Islet of Langerhans (tissue), 1 donor: ENCODE data around the gene CRLF1.

ENCODE experiments used
- FAIRE-seq: peaks from one replicate; lab custom pipeline; 2011; peaks lifted over from hg19 to GRCh38; lab: Jason Lieb, UNC

CRLF1 gene

DNA sequence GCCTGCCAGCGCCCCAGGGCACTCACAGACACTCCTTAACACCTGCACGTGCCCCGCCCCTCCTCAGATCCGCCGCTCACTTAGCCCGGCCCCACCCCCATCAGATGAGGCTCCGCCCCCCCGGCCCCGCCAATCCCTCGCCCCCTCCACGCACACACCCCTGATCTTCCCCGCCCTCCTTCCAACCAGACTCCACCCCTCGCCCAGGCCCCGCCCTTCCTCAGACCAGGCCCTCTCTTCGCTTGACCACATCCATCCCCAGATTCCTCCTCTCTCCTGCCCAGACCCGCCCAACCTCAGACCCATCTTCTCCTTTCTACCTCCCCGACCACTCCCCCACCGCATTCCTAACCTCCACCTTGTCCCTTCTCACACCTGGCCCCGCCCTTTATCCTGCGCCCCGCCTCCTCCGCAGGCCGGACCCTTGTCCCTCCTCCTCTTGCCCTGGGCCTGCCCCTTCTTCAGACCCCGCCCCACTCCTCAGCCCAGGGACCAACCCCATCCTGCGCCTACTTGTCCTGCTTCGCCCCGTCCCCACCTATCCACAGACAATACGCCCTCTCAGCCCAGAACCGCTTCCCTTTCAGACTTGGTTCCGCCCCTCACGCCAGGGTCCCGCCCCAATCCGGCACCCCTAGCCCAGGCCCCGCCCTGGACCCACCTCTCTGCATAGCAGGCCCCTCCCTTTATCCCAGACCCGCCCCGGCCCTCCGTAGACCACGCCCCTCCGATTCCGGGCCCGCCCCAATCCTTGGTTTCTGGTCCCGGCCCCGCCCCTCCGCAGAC, 29.8 kb upstream of the CRLF1 start:
- FAIRE-seq, result no peak

DNA sequence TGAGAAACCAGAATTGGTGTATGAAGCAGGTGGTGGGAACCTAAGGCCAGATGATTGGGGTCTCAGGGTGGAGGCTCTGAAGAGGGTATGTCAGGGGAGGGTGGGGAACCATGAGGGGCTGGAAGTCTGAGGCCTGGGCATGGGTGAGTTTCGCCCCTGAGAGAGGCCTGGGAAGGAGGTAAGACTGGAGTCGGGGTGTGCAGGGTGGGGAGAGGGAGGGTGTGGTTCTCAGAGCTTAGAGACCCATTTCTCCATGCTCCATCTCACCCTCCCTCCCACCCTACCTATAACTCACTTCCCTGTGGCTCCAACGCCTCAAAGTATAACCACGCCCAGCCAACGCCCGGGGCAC, 29.2 kb upstream of the CRLF1 start:
- no peak for FAIRE-seq

DNA sequence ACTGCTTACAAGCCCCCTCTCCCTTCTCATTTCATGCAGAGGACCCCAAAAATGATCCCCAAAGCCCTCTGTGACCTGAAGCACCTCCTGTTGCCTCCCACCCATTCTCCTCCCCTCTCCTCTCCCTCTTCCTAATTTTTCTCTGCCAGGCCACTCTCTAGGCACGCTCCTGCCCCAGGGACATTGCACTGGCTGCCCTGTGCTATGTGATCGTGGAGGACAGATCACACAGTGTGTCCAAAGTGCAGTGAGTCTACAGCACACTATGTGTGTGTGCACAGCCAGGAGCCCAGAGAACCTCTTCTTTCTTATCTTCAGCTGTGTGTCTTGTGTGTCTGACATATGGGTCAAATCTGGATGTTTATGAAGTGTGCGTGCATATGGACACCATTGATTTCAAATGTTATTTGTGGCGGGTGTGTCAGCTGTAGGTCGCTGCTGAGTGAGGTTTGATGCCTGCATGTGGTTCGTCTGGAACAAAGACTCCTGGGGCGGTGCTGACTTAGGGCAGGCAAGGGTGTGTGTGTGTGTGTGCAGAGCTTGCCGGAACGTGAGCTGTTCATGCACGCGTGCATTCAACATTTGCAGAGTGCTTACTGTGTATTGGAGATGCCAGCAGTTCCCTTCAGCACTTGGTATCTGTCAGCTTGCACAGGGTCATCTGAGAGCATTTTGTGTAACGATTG, 28.2 kb upstream of the CRLF1 start:
- no peak for FAIRE-seq

DNA sequence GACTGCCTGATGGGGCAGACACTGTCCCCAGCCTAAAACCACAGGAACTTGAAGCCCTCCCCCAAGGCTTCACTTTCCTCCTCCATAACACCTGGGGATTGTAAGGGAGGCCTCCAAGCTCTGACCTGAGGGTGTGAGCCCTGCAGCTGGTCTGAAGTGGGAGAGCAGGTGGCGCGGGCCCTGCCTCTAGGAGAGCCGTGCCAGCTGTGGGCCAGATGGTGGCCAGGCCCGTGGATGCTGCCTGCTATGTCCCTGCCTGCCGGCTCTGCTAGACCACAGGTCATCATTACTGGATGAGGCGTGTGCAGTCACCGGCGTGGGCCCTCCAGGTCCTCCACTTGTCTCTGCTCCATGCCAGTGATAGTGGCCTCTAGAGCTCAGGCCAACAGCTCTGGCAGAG, 26.7 kb upstream of the CRLF1 start:
- no peak for FAIRE-seq

DNA sequence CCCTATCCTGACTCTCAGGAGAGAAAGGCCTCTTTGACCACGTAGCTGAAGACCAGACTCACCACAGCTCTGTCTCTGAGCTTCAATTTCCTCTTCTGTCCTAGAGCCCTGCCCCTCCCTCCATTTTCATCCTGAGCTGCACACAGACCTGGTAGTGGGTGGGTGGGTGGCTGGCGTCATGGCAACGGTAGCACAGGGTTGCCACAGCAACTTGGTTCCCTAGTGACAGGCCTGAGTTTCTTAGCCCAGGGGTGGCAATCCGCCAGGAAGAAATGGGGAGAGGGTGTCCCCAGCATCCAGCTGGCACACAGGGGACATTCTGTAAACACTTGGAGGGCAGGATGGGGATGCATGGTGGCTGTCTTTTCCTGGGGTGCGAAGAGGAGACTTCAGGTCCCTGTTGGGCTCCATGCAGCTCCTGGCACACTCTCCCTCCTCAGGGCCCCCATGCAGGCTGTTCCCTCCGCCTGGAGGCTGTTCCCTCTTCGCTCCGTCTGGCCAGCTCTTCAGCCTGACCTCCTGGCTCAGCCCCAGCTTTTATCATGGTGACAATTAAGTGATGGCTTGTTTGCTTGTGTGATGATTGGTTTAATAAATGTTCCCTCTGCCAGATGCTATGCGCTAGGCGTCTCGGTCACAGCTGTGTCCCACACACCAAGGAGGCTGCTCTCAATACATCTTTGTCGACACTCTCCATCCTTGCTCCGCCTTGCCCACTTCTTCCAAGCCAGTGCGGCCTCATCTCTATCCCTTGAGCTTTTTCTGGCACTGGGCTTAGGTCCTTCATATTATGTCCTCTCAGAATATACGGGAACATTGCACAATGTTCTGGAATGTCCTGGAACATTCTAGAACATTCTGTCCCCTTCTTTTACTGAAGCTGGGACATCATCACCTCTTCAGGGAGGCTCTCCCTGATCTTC, 22.8 kb upstream of the CRLF1 start:
- no peak for FAIRE-seq

DNA sequence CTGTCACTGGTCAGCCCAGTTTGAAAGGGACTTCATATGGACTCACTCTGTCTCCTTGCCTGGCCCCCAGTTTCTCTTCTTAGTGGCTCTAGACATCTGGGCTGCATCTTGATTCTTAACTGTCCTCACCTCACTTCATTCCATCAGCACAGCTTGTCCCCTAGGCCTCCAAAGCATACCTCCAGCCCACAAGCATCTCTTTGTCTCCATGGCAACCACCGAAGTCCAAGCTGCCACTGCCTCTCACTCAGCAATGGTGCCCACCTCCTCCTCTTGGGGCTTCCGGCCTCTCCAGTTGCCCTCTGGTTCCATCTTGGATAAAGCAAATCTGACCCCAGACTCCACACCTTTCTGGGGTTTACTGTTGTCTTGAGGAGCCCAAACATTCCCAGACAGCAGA, 20.3 kb upstream of the CRLF1 start:
- FAIRE-seq, result no peak

DNA sequence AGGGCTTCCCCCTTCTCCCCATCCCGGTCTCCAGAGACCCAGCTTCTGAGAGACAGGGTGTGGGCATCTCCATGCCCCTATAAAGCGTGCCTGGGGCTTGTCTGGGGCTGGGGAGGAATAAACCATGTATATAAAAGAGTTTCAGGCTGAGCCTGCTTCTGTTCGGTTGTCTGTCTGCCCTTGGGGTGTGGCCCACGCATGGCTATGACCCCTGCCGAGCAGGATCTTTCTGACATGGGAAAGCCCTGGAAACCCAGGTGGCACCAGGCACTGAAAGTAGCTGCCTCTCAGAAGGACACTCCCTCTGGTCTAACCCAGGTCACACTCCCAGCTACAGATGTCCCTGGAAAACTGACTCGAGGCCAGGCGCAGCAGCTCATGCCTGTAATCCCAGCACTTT, 14.3 kb upstream of the CRLF1 start:
- no peak for FAIRE-seq

DNA sequence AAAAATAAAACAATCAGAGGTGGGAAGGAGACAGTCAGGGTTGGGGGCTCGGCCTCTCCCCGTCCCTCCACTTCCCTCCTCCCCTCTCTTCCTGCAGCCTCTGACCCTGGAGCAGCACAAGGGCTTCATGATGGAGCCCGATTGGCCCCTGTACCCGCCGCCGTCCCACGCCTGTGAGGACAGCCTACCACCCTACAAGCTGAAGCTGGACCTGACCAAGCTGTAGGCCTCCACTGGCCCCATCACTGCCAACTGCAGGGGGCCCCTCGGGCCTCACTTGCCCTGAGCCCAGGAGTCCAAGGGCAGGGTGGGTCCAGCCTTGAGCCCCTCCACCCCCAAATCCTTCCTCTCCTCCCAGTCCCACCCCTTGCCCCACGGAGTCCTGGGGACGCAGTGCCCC, 13.7 kb upstream of the CRLF1 start:
- no peak for FAIRE-seq

DNA sequence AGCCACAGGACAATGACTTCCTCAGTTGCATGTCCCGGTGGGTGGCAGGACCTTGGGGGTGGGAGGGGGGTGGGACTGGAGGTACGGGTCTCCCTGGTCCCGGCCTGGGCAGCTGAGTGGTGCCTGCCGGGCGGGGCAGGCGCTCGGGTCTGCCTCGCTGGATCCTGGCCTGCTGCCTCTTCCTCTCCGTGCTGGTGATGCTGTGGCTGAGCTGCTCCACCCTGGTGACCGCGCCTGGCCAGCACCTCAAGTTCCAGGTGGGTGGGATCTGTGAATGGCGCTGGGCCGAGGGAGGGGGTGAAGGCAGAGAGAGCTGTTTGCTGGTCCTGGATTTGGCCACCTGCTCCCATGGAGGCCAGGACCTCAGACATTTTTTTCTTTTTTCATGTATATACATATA, 11.6 kb upstream of the CRLF1 start:
- no peak for FAIRE-seq

DNA sequence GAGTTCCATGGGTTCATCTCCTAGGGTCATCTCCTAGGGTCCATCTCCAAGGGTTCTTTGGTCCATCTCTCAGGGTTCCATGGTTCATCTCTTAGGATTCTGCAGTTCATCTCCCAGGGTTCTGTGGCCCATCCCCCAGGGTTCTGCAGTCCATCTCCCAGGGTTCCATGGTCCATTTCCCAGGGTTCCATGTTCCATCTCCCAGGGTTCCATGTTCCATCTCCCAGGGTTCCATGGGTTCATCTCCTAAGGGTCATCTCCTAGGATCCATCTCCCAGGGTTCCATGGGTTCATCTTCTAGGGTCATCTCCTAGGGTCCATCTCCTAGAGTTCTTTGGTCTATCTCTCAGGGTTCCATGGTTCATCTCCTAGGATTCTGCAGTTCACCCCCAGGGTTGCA, 11.0 kb upstream of the CRLF1 start:
- no peak for FAIRE-seq

DNA sequence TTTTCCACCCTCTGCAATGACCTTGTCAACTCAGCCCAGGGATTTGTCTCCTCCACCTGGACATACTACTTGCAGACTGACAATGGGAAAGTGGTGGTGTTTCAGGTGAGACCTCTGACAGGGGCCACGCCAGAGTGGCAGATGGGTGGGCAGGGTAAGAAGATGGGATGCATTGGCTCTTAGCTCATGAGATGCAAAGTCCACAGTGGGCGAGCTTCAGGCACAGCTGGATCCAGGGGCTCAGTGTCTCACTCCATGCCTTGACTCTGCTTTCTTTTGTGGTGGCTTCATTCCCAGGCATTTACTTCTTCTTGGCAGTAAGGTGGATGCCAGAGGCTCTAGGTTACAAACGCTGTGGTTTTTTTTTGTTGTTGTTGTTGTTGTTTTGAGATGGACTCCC, 9.4 kb upstream of the CRLF1 start:
- FAIRE-seq, result no peak

DNA sequence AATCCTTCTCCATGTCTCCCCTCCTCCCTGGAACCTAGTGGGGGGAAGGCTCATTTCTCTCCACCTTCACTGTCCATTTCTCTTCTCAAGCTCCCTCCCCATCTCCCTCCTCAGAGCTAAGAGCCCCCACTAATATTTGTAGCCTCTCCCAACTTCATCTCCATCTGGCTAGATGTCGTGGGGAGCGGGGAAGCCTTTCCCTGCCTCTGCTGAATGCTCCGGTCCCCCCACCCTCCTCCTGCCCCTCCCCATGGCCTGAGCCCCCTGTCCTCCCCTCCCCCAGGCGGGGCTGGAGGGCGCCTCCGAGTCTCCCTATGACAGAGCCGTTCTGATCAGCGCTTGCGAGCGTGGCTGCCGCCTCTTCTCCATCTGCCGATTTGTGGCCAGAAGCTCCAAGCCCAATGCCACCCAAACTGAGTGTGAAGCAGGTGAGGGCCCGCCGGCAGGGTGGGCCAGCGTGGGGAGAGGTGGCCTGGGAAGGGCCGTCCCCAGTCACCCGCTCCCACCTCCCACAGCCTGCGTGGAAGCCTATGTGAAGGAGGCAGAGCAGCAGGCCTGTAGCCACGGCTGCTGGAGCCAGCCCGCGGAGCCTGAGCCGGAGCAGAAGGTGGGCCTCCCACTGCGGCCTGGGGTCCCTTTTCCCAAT, 7.1 kb upstream of the CRLF1 start:
- FAIRE-seq, result no peak

DNA sequence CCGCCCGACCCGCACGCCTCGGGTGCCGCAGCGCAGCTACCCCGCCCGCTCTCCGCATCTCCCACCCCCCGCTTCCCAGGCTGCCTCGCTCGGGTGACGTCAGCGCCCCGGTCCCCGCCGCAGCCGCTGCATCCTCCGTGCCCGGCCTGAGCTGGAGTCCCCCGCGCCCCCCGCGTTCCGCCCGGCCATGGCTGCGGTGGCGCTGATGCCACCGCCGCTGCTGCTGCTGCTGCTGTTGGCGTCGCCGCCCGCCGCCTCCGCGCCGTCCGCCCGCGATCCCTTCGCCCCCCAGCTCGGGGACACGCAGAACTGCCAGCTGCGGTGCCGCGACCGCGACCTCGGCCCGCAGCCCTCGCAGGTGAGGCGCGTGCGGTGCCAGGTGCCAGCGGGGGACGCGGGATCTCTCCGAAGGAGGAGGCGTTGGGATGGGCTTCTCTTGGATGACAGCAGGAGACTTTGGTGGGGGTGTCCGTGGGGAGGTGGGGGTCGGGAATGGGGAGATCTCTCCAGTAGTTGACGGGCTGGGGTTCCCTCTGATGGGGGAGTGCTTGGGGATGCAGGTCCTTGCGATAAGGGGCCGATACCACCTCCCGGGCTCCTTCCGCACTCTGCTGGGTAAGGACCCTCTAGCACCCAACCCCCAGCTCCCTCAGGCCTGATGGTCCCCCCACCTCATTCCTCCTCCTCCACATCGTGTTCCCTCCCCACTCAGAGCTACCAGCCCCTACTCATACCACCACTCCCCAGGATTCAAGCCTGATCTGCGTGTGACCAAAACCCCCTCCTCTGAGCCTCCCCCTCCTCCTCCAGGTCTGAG, 6.4 kb upstream of the CRLF1 start, which contains the start of gene TMEM59L:
Gene TMEM59L (plus strand): TSS at position 99 of the 817 bp plus-strand sequence. CDS start 89 bp downstream, at position 188.
- FAIRE-seq, result no peak

DNA sequence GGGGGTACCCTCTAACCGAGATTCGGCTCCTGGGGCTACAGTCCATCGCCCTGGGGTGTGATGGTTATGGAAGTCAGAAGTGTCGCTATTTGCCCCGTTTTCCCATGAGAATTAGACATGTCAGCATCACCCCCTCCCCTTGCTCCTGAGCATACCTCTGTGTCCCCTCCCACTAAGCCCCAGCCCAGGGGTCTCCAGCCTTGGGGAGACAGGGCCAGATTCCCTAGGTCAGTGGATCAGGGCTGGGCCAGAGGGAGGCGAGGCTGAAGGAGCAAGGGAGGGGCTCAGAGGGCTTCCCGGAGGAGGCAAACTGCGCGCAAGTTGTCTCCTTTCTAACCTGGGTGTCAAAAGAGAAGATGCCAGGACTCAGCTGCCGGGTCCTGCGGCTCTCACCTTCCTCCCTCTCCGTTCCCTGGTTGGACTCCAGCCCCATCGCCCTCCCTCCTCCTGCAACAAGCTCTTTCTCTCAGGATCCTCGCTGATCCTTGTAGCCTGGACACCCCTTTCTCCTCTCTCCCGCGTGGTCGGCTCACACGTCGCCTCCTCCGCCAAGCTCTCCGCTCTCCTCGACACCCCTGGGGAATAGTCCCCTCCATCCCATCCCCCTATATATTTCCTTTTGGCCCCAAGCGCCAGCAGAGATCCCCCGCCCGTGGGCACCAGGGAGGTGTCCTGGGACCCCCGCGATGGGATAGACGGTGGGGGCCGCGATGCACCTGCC, 5.6 kb upstream of the CRLF1 start:
- FAIRE-seq, result no peak

DNA sequence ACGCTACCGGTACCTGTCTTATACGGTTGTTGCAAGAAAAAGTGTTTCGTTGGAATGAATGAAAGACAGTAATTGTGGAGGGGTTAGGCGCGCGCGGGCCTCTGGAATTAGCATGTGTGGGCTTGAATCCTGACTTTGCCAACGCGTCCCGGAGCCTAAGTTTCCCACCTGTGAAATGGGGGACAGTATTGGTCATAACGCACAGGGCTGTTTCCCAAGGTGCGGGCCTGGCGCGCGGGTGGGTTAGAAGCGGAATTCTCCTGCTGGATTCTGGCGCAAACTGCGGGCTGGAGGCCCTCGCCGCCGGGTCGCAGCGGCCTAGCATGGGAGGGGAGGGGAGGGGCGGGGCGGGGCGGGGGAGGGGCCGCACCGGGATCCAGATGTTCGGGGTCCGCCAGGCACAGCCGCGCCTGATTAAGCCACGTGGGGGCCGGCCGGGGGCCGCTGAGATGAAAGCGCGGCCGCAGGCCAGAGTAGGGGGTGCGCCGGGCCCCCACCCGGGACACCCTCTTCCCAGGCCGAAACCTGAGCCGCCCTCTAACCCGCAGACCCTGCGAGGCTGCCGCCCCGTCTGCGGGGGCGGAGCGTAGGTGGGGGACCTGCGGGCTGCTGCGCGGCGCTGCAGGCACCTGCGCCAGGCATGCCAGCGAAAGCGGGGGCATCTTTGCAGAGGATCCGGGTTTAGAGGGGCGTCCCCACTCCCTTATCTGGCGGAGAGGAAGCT, 4.9 kb upstream of the CRLF1 start:
- no peak for FAIRE-seq

DNA sequence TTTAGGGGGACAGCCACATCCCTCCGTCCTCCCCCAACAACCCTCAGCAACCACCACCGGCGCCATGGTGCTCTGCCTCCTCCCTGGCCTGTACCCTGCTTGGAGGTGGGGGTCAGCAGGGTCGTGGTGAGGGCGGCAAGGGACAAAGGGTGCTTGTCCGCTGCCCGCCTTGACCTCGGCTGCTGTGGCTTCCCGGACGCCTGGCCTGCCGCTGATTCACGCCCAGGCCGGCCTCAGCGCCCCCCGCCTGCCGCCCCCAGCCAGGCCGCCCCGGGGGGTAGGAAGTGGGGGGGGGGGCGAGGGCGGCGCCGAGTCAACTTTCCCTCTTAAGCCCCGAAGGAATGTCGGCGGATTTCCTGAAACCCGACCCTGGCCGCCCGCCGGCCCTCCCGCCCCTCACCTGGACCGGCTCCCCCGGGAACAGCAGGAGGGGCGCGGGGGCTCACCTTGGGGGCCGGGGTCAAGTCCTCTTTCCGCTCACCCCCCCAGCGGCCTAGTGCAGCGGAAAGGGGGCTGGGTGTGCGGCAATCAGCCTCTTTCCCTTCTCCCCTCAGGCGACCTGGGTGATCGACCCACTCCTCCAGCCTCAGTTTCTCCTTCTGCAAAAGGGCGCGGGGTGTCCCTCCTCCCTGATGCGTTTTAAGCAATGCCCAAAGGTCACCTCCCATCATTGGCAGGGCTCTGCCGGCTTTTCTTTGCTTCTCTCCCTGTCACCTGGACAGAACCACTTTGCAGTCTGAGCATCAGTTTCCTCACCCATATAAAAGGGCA, 4.1 kb upstream of the CRLF1 start:
- FAIRE-seq, result no peak

DNA sequence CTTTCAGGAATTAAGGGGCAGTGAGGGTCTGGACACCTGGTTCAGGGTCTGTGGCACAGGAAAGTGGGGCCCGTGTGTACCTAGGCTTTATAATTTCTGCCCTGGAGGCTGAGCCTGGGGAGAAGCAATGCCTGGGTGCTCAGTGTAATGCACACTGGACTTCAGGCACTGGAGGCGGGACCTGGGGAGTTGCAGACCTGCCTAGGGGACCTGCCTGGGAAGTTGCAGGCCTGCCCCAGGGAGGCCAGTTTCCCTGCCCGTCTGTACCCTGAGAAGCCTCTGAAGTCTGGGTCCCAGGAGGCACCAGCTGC, 3.6 kb upstream of the CRLF1 start:
- no peak for FAIRE-seq

DNA sequence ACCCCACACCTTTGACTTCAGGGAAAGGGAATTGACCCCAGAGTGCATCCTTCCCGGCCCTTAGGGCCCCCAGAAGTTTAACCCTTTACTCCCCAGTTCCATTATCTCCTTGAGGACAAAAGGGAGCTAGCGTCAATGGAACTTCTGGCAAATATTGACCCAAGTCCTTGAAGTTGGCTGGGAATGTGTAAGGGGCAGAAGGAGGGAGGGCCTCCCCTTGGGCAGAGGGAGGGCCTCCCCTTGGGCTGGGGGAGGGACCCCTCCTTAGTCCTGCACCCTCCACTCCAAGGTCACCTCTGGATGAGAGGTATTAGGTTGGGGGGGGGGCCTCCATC, 3.1 kb upstream of the CRLF1 start:
- no peak for FAIRE-seq

DNA sequence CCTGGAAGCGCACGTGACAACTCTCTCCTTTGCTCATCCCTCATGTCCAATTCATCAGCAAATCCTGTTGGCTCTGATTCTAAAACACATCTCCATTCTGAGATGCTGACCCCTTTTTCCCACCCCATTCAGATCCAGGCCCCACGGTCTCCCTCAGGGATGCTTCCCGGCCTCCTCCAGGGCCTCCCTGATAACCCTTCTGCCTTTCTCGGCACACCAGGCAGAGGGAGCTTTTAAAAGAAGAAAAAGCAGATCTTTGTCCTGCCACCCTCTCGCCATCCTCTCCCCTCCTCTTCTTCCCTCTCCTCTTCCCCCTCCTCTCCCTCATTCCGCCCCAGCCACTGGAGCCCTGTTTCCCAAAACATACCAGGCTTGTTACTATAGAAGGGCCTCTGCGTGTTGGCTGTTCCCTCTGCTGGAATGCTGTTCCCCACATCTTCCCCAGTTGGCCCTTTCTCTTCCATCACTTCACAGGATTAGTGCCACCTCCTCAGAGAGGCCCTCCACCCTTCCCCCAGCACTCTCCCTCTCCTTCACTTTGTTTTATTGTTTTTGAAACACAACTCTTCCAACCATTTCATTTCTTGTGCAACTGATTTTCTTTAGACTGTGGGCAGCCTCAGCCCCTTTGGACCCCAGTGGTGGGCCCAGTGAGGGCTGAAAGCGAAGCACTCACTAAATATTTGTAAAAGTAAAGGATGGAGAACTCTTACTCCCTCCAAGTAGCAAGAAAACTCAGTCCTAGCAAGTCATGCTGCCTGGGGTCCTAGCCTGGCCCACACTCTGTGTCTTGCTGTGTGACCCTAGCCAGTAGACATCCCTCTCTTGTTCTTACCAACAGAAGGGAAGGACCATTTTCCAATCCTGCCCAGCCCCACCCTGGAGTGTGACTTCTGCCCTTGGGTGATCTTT, 2.5 kb upstream of the CRLF1 start:
- no peak for FAIRE-seq
